ENCODE data around the gene MRPS2.

DNA sequence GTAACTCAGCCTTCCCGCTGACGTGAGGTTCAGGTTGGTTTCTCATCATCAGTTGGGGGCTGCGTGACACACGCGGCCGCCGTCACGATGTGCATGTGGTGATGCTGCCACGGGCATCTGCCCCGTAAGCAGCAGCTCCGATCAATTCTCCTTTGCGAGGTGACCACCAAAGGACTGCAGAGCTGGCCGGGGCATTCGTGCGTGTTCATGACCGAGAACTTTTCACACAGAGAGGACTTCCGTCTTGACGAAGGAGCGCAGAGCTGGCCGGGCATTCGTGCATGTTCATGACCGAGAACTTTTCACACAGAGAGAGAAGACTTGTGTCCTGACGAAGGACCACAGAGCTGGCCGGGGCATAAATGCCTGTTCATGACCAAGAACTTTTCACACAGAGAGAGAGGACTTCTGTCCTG, 16.9 kb downstream of the MRPS2 start:
- TF ChIP-seq, protein P1, sequence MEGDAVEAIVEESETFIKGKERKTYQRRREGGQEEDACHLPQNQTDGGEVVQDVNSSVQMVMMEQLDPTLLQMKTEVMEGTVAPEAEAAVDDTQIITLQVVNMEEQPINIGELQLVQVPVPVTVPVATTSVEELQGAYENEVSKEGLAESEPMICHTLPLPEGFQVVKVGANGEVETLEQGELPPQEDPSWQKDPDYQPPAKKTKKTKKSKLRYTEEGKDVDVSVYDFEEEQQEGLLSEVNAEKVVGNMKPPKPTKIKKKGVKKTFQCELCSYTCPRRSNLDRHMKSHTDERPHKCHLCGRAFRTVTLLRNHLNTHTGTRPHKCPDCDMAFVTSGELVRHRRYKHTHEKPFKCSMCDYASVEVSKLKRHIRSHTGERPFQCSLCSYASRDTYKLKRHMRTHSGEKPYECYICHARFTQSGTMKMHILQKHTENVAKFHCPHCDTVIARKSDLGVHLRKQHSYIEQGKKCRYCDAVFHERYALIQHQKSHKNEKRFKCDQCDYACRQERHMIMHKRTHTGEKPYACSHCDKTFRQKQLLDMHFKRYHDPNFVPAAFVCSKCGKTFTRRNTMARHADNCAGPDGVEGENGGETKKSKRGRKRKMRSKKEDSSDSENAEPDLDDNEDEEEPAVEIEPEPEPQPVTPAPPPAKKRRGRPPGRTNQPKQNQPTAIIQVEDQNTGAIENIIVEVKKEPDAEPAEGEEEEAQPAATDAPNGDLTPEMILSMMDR (IDR thresholded peaks at IDR 0.05) = no peak
- no peak for TF ChIP-seq POLR2A (IDR thresholded peaks at IDR 0.05)
